ENCODE results near the gene TEX11.

DNA sequence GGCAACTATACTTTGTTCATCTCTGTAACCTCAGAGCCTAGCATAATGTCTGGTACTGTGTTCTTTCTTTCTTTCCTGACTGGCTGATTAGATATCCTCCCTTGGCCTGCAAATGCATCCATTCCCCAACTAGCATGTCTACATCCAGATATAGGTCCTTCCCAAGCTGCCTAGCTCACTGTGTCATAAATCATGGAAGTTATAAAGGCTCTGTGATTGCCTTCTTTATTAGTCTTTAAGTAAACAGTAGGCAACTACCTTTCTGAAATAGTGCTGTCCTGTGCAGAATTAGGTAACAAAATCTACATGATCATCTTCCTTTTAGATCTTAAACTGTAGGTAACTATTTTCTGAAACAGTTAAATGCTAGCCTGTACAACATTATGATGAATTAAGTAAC, 239.4 kb downstream of the TEX11 start:
- TF ChIP-seq, protein P1, sequence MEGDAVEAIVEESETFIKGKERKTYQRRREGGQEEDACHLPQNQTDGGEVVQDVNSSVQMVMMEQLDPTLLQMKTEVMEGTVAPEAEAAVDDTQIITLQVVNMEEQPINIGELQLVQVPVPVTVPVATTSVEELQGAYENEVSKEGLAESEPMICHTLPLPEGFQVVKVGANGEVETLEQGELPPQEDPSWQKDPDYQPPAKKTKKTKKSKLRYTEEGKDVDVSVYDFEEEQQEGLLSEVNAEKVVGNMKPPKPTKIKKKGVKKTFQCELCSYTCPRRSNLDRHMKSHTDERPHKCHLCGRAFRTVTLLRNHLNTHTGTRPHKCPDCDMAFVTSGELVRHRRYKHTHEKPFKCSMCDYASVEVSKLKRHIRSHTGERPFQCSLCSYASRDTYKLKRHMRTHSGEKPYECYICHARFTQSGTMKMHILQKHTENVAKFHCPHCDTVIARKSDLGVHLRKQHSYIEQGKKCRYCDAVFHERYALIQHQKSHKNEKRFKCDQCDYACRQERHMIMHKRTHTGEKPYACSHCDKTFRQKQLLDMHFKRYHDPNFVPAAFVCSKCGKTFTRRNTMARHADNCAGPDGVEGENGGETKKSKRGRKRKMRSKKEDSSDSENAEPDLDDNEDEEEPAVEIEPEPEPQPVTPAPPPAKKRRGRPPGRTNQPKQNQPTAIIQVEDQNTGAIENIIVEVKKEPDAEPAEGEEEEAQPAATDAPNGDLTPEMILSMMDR (conservative IDR thresholded peaks at IDR 0.05 in 1 of 2, IDR thresholded peaks at IDR 0.05 in 1 of 2; ENCODE audit: low read depth in 1 of 2, low read length in 2 of 2) = no peak
- no peak for TF ChIP-seq EZH2 (IDR thresholded peaks at IDR 0.05; ENCODE audit: low read length, missing control alignments)
